Nephron (organoid): ENCODE measurements around the gene FBXL3.

Source experiments
- H3K27ac Mint-ChIP-seq, 3 experiments: 2 replicates each; pipeline ENCODE4 v1.8.0; 2020; ENCODE audit warnings: mixed read lengths in 3 of 3, mild to moderate bottlenecking in 2 of 3, moderate library complexity in 1 of 3
- H3K27me3 Mint-ChIP-seq: 2 replicates; pipeline ENCODE4 v1.8.0; 2021; ENCODE audit warnings: low read depth, mild to moderate bottlenecking, moderate library complexity, mixed read lengths
- H3K36me3 Mint-ChIP-seq: 2 replicates; pipeline ENCODE4 v1.8.0; 2020; ENCODE audit warnings: low read depth, mixed read lengths
- H3K4me1 Mint-ChIP-seq: 2 replicates; pipeline ENCODE4 v1.8.0; 2020; ENCODE audit warnings: mixed read lengths
- H3K4me3 Mint-ChIP-seq, 3 experiments: 2 replicates each; pipeline ENCODE4 v1.8.0; 2020; ENCODE audit warnings: mild to moderate bottlenecking in 3 of 3, mixed read lengths in 3 of 3, moderate library complexity in 2 of 3
- H3K9me3 Mint-ChIP-seq: 2 replicates; pipeline ENCODE4 v1.8.0; 2020; ENCODE audit warnings: mixed read lengths
- TF ChIP-seq, protein P1 (sequence below), 3 experiments: fragments of 200-600 bp; sonication (generic); IDR thresholded peaks; one replicate each; pipeline ENCODE4 v1.5.0; 2021; ENCODE audit warnings: antibody characterized with exemption in 3 of 3; ENCODE audit not compliant: unreplicated experiment in 3 of 3

The FBXL3 gene

DNA sequence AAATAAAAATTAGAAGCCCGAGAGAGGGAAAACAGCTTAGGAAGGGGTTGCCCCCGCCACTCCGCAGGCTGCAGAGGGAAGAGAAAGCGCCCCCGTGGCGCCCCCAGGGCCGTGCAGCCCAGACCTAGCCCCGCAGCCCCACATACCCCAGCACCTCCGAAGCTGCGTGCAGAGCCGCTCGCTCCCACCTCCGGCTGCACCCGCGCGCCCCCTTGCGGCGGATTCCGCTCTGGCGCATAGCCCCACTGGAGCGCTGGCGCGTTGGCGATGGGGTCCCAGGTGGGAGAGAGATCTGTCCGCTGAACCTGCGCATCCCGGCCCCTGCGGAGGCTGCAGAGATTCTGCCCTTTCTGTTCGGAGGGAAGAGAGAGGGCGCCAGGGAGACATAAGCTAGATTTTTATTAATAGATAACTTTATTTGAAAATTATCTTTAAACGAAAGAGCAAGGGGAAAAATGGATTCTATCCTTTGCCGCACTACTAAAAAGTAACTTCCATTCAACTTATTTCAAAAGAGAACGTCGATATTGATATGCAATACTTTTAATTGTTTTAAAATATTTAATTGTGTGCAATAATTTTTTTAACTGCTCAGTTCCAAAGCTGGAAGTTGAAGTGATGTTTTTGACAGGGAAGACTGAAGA, 46.8 kb downstream of the FBXL3 start:
- no peaks in the 10 kb centered on the region for H3K9me3 Mint-ChIP-seq
- no peak overlapping the region for H3K27ac Mint-ChIP-seq
- peak overlapping the region; percentile 42 to 50 (median 47) for H3K4me3 Mint-ChIP-seq
- TF ChIP-seq, protein P1, sequence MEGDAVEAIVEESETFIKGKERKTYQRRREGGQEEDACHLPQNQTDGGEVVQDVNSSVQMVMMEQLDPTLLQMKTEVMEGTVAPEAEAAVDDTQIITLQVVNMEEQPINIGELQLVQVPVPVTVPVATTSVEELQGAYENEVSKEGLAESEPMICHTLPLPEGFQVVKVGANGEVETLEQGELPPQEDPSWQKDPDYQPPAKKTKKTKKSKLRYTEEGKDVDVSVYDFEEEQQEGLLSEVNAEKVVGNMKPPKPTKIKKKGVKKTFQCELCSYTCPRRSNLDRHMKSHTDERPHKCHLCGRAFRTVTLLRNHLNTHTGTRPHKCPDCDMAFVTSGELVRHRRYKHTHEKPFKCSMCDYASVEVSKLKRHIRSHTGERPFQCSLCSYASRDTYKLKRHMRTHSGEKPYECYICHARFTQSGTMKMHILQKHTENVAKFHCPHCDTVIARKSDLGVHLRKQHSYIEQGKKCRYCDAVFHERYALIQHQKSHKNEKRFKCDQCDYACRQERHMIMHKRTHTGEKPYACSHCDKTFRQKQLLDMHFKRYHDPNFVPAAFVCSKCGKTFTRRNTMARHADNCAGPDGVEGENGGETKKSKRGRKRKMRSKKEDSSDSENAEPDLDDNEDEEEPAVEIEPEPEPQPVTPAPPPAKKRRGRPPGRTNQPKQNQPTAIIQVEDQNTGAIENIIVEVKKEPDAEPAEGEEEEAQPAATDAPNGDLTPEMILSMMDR (IDR thresholded peaks at IDR 0.05; ENCODE audit: unreplicated experiment in 3 of 3): peak; percentile 96 to 98 (median 98)
- no peaks in the 10 kb centered on the region for H3K36me3 Mint-ChIP-seq
- peaks cover 36% of the 10 kb centered on the region for H3K27me3 Mint-ChIP-seq
- H3K4me1 Mint-ChIP-seq: peaks cover 6% of the 10 kb centered on the region

DNA sequence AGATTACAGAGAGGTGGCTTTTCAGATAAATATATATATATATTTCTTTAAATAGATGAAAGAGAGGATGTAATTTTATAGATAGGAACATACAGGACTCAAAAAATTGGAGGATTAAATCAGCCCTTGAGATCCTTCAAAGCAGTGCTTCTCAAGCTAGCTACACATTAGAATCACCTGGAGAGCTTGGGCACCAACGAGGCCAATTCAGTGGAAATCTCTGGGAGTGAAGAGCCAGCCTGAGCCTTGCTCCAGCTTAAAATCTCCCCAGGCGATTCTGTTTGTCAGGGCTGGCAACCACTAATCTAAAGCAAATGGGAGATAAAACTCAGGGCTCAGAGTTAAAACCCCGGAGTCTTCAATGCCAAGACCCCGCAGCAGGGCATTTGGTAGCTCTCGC, 50.0 kb downstream of the FBXL3 start:
- no peak overlapping the region for H3K4me3 Mint-ChIP-seq
- no peaks in the 10 kb centered on the region for H3K9me3 Mint-ChIP-seq
- TF ChIP-seq, protein P1 (IDR thresholded peaks at IDR 0.05; ENCODE audit: unreplicated experiment in 3 of 3): no peak
- H3K27ac Mint-ChIP-seq: peak overlapping the region in 1 of 3 experiments; percentile 13
- H3K36me3 Mint-ChIP-seq: no peaks in the 10 kb centered on the region
- peaks cover 11% of the 10 kb centered on the region for H3K4me1 Mint-ChIP-seq
- H3K27me3 Mint-ChIP-seq: peaks cover 36% of the 10 kb centered on the region

DNA sequence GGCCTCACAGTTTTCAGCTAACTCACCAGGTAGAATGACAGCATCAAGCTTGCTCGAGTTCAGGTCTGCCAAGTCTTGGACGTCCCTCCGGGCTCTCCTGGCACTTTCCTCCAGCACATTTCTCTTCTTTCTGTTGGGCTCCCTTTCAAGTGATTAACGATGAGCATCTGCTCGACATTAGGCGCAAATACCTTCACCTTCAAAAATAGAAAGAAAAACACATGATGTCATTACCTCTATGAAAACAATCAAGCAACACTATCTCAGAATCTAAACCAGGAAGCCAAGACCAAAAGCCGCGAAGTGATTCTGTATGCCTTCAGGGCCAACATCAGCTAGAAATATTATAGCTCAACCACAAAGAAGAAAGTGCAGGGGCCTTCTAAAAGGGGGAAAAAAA, 50.5 kb downstream of the FBXL3 start:
- TF ChIP-seq, protein P1 (IDR thresholded peaks at IDR 0.05; ENCODE audit: unreplicated experiment in 3 of 3): no peak
- H3K36me3 Mint-ChIP-seq: no peaks in the 10 kb centered on the region
- peak overlapping the region in 1 of 3 experiments; percentile 13 for H3K27ac Mint-ChIP-seq
- peaks cover 31% of the 10 kb centered on the region for H3K27me3 Mint-ChIP-seq
- peaks cover 11% of the 10 kb centered on the region for H3K4me1 Mint-ChIP-seq
- H3K9me3 Mint-ChIP-seq: no peaks in the 10 kb centered on the region
- peak overlapping the region in 1 of 3 experiments; percentile 3 for H3K4me3 Mint-ChIP-seq

DNA sequence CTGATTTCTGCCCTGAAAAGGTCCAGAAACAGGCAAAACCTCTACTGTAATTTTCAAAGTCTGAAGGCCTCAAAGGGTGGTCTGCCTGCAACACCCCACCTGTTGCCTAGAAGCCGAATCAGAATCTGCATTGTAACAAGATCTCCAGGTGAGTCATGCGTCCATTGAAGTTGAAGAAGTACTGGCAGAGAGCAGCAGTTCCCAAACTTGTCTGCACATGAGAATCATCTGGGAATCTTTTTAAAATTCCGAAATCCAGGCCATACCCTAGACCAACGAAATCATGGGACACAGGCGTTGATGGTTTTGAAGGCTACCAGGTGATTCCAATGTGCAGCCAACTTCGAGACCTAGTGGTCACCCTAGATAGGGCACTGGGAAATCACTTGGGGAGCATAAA, 51.1 kb downstream of the FBXL3 start:
- Mint-ChIP-seq H3K9me3 (no peaks in the 10 kb centered on the region), H3K36me3 (no peaks in the 10 kb centered on the region), H3K27me3 (peaks cover 25% of the 10 kb centered on the region), H3K27ac (no peak overlapping the region), H3K4me3 (no peak overlapping the region), H3K4me1 (peaks cover 11% of the 10 kb centered on the region)
- TF ChIP-seq, protein P1 (IDR thresholded peaks at IDR 0.05; ENCODE audit: unreplicated experiment in 3 of 3): no peak

DNA sequence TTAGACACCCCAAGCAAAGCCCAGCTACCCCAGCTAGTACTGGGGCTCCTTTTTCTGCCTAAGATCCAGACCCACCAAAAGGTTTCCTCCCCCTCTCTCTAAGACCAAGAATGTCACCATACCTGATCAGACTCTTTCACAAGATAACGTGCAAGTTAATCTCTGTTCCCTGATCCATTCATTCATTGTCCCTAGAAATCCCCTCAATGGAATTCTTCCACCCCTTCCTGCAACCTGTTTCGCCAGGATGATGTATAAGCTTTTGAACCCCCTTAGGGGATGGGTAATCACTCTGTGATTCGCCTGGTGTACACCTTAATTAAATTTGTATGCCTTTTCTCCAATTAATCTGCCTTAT, 52.4 kb downstream of the FBXL3 start:
- H3K9me3 Mint-ChIP-seq: no peaks in the 10 kb centered on the region
- no peak overlapping the region for H3K27ac Mint-ChIP-seq
- no peaks in the 10 kb centered on the region for H3K36me3 Mint-ChIP-seq
- peaks cover 11% of the 10 kb centered on the region for H3K4me1 Mint-ChIP-seq
- TF ChIP-seq, protein P1 (IDR thresholded peaks at IDR 0.05; ENCODE audit: unreplicated experiment in 3 of 3): no peak
- peaks cover 18% of the 10 kb centered on the region for H3K27me3 Mint-ChIP-seq
- no peak overlapping the region for H3K4me3 Mint-ChIP-seq

DNA sequence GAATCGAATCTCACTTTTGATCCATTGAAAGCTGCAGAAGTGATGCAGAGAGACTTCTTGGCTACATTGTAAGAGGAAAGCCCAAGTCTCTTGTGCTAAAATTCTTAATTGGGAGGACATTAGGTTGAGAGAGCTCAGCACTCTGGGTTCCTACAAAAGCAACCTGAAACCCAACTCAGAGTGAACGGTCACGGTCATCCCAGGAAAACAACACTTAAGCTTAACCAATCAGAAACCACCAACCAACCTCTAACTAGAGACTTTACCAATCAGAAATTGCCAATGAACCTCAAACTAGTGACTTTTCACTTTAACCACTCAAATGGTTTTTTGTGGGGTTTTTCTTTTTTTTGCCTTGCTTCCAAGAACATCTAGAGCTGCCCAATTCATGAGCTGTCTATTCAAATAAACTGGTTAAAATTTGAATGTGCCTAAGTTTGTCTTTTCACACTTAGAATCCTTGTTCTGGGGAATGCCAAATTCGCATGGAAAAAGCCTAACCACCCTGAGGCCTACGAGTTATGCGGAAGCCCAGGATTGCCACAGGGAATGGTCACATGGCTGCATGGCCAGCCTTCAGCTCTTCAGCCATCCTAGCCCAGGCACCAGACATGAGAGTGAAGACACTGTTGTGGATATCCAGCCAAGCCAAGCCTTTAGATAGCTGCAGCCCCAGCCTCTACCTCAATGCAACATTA, 52.9 kb downstream of the FBXL3 start:
- no peak overlapping the region for H3K4me3 Mint-ChIP-seq
- H3K4me1 Mint-ChIP-seq: peaks cover 16% of the 10 kb centered on the region
- H3K36me3 Mint-ChIP-seq: no peaks in the 10 kb centered on the region
- TF ChIP-seq, protein P1 (IDR thresholded peaks at IDR 0.05; ENCODE audit: unreplicated experiment in 3 of 3): no peak
- peaks cover 17% of the 10 kb centered on the region for H3K27me3 Mint-ChIP-seq
- no peaks in the 10 kb centered on the region for H3K9me3 Mint-ChIP-seq
- no peak overlapping the region for H3K27ac Mint-ChIP-seq
